ENCODE data around the gene CCNC.
A peak's percentile ranks its signal among the peaks of the same experiment; 100 is the strongest.

CCNC gene

GRCh38 chr6:99543968-99544367, 24.5 kb downstream of the CCNC start:
- DNase-seq = no peak

DNA sequence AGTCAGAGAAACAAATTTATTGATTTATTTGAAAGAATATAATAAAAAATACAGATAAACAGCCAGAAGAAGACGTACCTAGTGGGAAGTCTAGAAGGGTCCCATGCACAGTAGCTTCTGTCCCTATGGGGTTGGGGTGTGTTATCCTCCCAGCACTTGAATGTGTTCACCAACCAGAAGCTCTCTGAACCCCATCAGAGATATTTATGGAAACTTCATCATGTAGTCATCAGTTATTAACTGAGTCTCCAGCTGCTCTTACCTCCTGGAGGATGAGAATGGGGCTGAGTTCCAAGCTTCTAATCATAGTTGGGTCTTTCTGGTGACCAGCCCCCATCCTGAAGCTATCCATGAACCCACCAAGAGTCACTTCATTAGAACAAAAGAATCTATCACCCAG, 37.8 kb downstream of the CCNC start:
- no peak for DNase-seq

DNA sequence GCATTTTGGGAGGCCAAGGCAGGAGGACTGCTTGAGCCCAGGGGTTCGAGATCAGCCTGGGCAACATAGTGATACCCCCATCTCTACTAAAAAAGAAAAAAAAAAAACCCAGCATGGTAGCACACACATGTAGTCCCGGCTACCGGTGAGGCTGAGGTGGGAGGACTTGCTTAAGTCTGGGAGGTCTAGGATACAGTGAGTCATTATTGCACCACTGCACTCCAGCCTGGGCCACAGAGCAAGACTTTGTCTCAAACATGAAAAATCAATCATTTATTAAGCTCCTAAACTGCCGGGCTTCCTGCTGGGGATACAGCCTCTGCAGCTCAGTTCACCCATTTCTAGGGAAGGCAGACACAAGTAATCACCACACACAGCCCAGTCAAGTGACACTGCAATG, 45.9 kb downstream of the CCNC start:
- no peak for DNase-seq

DNA sequence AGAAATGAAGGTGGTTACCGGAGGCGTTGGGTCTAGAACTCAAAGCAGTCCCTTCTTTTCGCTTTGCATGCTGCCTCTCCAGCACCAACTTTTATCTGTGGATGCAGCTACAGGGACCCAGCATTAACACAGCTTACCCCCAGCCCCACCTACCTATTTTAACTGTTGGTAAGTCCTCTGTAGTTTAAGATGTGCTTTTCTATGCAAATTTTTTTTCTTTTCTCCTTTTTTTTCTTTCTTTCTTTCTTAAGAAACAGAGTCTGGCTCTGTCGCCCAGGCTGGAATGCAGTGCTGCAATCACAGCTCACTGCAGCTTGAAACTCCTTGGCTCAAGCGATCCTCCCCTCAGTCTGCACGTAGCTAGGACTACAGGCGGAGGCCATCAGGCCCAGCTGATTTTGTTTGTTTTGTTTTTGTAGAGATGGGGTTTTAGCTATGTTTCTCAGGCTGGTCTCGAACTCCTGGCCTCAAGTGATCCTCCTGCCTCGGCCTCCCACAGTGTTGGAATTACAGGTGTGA, 46.8 kb downstream of the CCNC start:
- DNase-seq = peak; percentile 42

DNA sequence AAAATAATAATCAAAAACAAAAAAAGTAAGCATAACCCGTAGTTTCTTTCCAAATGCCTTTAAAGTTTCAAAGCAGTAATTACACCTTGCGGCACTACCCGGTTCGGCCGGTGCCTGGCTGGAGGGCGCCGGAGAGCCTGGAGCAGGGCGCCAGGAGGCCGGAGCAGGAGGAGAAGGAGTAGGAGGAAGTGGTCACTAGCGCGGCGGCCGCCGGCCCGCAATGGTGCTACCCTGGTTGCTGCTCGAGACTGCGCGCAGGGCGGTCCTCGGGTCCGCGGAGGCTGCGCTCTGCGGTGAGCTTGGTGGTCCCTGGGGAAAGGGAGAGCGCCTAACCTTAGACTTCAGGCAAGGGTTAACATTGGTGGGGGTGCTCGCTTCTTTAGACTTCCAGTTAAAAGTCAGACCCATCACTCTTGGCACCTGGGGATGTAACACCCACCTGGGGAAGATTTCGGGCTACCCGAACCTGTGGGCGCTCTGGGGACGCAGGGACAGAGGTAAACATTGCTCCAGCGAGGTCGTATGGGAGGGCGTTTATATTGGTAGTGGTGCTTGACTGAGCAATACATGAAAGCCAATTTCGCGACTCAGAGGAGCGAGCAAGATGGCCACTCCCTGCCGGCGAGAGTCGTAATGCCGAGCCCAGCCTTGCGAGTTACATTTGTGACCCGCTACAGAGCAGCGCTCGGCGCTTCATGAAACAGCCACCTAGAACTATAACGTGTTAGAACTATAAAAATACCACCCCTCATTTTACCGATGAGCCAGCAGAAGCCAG, 47.4 kb downstream of the CCNC start:
- peak; percentile 74 for DNase-seq

GRCh38 chr6:99519446-99519845, 49.0 kb downstream of the CCNC start:
- no peak for DNase-seq

DNA sequence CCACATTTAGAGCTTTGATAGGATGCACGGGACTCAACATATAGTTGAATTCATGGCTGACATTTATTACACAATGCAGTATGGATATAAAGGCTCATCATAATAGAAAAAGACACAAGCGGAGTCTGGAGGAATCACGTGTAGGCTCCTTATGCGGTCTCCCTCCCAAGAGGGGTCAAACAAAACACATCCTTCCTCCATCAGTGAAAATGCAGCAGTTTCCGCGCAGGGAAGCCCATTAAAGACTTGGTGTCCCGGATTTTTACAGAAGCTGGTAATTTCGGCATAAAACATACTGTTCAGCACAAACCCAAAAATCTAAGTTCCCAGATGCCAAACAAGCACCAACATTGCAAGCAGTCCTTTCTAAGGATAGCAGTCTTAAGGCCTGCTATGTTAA, 54.4 kb downstream of the CCNC start:
- no peak for DNase-seq

DNA sequence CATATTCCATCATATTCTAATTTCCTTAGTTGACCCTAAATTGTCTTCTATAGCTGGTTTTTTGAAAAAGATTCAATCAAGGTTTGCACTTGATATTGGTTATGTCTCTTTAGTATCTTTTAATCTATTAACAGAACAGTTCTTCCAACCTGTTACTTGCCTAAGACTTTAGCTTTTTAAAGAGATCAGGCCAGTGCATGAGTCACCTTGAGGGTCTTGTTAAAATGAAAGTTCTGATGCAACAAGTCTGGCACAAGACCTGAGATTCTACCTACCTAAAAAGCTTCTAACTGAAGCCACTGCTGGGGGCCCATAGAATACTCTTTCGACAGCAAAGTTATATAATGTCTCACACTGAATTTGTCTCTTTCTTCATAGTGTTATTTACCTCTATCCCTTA, 56.4 kb downstream of the CCNC start:
- DNase-seq = no peak

- DNase-seq = no peak
These were observed 60.8 kb downstream of the CCNC start for GRCh38 chr6:99507648-99508047.

DNA sequence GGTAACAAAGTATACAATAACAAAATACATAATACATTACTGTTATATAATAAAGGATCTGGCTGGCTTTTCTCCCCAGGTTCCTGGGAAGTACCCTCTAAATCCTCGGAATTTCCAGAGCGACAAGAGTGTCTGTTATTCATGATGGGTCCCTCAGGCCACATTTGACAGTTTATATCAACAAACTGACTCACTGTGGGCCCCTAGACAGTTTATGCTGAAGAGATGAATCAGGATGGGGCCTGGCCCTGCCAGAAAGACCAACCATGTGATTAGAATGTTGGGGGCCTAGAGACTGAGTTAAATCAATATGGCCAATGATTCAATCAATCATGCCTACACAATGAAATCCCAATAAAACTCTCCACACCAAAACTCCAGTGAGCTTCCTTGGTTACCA, 66.7 kb downstream of the CCNC start:
- no peak for DNase-seq

DNA sequence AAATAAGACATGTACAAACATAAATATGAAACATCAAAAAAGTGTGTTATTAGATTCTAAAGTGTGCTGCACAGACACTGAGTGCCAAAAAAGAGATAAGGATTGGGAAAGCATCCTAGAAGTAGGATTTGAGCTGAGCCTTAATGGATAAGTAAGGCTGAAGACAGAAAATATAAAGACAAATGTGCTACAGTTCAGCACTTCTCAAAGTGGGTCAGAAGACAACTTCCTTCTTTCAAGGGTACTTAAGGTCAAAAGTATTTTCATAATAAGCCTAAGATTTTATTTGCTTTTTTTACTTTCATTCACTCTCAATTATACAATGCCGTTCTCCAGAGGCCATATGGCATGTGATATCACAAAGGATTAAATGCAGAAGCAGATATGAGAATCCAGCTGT, 70.0 kb downstream of the CCNC start:
- no peak for DNase-seq

GRCh38 chr6:99495466-99495865, 73.0 kb downstream of the CCNC start:
- no peak for DNase-seq
